Measurements from ENCODE around the gene PEF1.

PEF1 gene

GRCh38 chr1:31673433-31673832 is 28.8 kb upstream of the PEF1 start:
- Histone ChIP-seq H3K9ac (ENCODE audit: low read length) (no peak overlapping the region), H3K79me2 (ENCODE audit: low read length) (no peaks in the 10 kb centered on the region), H3K4me2 (ENCODE audit: low read length) (no peak overlapping the region), H3K27me3 (ENCODE audit: low read depth, low read length) (peaks cover 21% of the 10 kb centered on the region), H2AFZ (ENCODE audit: low read depth, low read length) (no peak overlapping the region), H3K27ac (ENCODE audit: low read length) (no peak overlapping the region), H3K36me3 (replicated peaks; ENCODE audit: low read depth, low read length) (no peaks in the 10 kb centered on the region), H3K4me1 (ENCODE audit: low read length) (peaks cover 2% of the 10 kb centered on the region; the same call in 1 of the 2 replicates), H3K9me3 (ENCODE audit: insufficient read depth, low read length) (no peaks in the 10 kb centered on the region), H4K20me1 (ENCODE audit: insufficient read depth, low read length) (no peaks in the 10 kb centered on the region), H3K4me3 (ENCODE audit: low read length) (no peak overlapping the region)
- no peak for TF ChIP-seq CTCF (IDR thresholded peaks at IDR 0.05; ENCODE audit: low read depth, low read length)
- TF ChIP-seq EZH2phosphoT487 (IDR thresholded peaks at IDR 0.05; ENCODE audit: low read depth), result no peak

- H3K9ac ChIP-seq (ENCODE audit: low read length), result no peak overlapping the region
- no peaks in the 10 kb centered on the region for H4K20me1 ChIP-seq (ENCODE audit: insufficient read depth, low read length)
- H3K4me2 ChIP-seq (ENCODE audit: low read length), result no peak overlapping the region
- H3K27ac ChIP-seq (ENCODE audit: low read length), result no peak overlapping the region
- no peak overlapping the region for H3K4me3 ChIP-seq (ENCODE audit: low read length)
- H3K9me3 ChIP-seq (ENCODE audit: insufficient read depth, low read length), result no peaks in the 10 kb centered on the region
- H2AFZ ChIP-seq (ENCODE audit: low read depth, low read length), result no peak overlapping the region
- peaks cover 16% of the 10 kb centered on the region for H3K27me3 ChIP-seq (ENCODE audit: low read depth, low read length)
- TF ChIP-seq CTCF (IDR thresholded peaks at IDR 0.05; ENCODE audit: low read depth, low read length), result no peak
- TF ChIP-seq EZH2phosphoT487 (IDR thresholded peaks at IDR 0.05; ENCODE audit: low read depth), result no peak
- no peaks in the 10 kb centered on the region for H3K36me3 ChIP-seq (replicated peaks; ENCODE audit: low read depth, low read length)
- no peaks in the 10 kb centered on the region for H3K4me1 ChIP-seq (ENCODE audit: low read length)
- H3K79me2 ChIP-seq (ENCODE audit: low read length), result no peaks in the 10 kb centered on the region
These were observed 28.3 kb upstream of the PEF1 start for GRCh38 chr1:31672986-31673385.

DNA sequence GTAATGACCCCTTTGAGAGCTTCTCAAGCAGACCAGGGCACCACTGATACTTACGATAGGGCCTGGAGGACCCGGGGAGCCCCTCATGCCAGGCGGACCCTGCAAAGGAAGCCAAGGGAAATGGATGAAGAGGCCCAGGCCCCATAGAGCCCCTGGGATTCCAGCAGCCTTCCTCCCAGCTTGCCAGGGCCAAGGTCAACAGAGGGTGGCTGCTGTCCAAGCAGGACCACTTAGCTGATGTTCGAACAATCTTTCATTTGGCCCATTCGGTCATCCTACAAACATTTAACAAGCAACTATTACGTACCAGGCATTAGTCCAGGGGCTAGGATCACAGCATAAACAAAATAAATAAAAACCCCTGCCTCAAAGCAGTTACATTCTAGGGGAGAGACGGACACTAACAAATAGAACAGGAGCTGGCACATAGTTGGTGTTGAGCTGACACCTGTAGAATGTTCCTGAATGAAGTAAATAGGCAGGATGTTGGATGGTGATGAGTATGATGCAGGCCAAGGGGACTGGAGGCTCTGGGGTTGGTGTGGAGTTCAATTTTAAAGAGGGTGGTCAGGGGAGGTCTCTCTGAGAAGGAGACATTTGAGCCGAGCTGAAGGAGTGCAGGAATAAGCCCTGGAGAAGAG is 27.0 kb upstream of the PEF1 start:
- Histone ChIP-seq H4K20me1 (ENCODE audit: insufficient read depth, low read length) (no peaks in the 10 kb centered on the region), H3K27ac (ENCODE audit: low read length) (no peak overlapping the region), H3K4me3 (ENCODE audit: low read length) (no peak overlapping the region), H3K4me2 (ENCODE audit: low read length) (no peak overlapping the region), H3K4me1 (ENCODE audit: low read length) (no peaks in the 10 kb centered on the region), H3K36me3 (replicated peaks; ENCODE audit: low read depth, low read length) (no peaks in the 10 kb centered on the region), H3K27me3 (ENCODE audit: low read depth, low read length) (peaks cover 8% of the 10 kb centered on the region), H2AFZ (ENCODE audit: low read depth, low read length) (no peak overlapping the region), H3K9ac (ENCODE audit: low read length) (no peak overlapping the region), H3K79me2 (ENCODE audit: low read length) (no peaks in the 10 kb centered on the region), H3K9me3 (ENCODE audit: insufficient read depth, low read length) (no peaks in the 10 kb centered on the region)
- TF ChIP-seq EZH2phosphoT487 (IDR thresholded peaks at IDR 0.05; ENCODE audit: low read depth) (no peak), CTCF (IDR thresholded peaks at IDR 0.05; ENCODE audit: low read depth, low read length) (no peak)

DNA sequence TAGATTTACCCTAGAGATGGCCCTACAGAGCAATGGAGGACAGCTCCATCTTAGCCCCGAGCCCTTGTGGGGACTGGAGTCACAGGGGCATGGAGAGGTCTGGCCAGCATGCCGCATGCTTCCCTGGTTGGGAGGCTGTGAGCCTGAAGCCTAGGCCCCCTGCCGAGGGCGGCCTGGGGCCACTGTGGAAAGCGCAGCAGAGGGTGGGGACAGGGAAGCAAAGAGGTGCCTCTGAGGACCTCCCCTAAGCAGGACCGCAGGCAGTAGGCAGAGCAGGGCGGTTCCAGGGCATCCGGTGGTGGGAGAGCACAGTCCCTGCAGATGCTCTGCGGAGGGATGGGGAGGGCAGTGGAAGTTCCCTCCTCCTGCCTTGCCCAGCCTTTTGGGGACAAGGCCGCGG is 26.5 kb upstream of the PEF1 start:
- H3K4me3 ChIP-seq (ENCODE audit: low read length), result no peak overlapping the region
- H3K4me2 ChIP-seq (ENCODE audit: low read length), result no peak overlapping the region
- no peaks in the 10 kb centered on the region for H3K79me2 ChIP-seq (ENCODE audit: low read length)
- no peak overlapping the region for H2AFZ ChIP-seq (ENCODE audit: low read depth, low read length)
- TF ChIP-seq CTCF (IDR thresholded peaks at IDR 0.05; ENCODE audit: low read depth, low read length) (no peak), EZH2phosphoT487 (IDR thresholded peaks at IDR 0.05; ENCODE audit: low read depth) (no peak)
- 0 out of 2 replicates have a peak, but pooled peaks cover 3% of the 10 kb centered on the region for H3K27me3 ChIP-seq (ENCODE audit: low read depth, low read length)
- no peak overlapping the region for H3K9ac ChIP-seq (ENCODE audit: low read length)
- H3K27ac ChIP-seq (ENCODE audit: low read length), result no peak overlapping the region
- no peaks in the 10 kb centered on the region for H3K36me3 ChIP-seq (replicated peaks; ENCODE audit: low read depth, low read length)
- H4K20me1 ChIP-seq (ENCODE audit: insufficient read depth, low read length), result no peaks in the 10 kb centered on the region
- no peaks in the 10 kb centered on the region for H3K9me3 ChIP-seq (ENCODE audit: insufficient read depth, low read length)
- H3K4me1 ChIP-seq (ENCODE audit: low read length), result no peaks in the 10 kb centered on the region
